Activated naive CD4-positive, alpha-beta T cell treated with anti-CD3 and anti-CD28 coated beads for 36 hours (primary cell): Measurements from ENCODE around the gene RPS19. TPM values are rescaled to one million over a fixed set of nuclear protein-coding genes. Genes with fewer than 3 reads are reported as not detected.

ENCODE experiments used
- CTCF ChIA-PET: fragments of 350-600 bp; sonication (Branson Sonifier 250); formaldehyde crosslinking; loops from one replicate; lab custom pipeline; 2021; ENCODE audit warnings: antibody characterized with exemption; lab: Charles Lee
- DNase-seq: peaks from one replicate; pipeline ENCODE4 v3.0.0-alpha.2; 2020
- H3K27ac Mint-ChIP-seq: one replicate; pipeline ENCODE4 v1.8.0; 2021; ENCODE audit warnings: mild to moderate bottlenecking, mixed read lengths
- H3K27me3 Mint-ChIP-seq: one replicate; pipeline ENCODE4 v1.8.0; 2021; ENCODE audit warnings: low read depth, mixed read lengths
- H3K36me3 Mint-ChIP-seq: one replicate; pipeline ENCODE4 v1.8.0; 2021; ENCODE audit warnings: low read depth, mixed read lengths
- H3K4me1 Mint-ChIP-seq: one replicate; pipeline ENCODE4 v1.8.0; 2021; ENCODE audit warnings: low read depth, mixed read lengths
- H3K4me3 Mint-ChIP-seq: one replicate; pipeline ENCODE4 v1.8.0; 2021; ENCODE audit warnings: mild to moderate bottlenecking, moderate library complexity, mixed read lengths
- H3K9me3 Mint-ChIP-seq: one replicate; pipeline ENCODE4 v1.8.0; 2021; ENCODE audit warnings: mixed read lengths
- intact Hi-C: fragments of 100-400 bp; cut with micrococcal nuclease; formaldehyde crosslinking; loops from one replicate; pipeline ENCODE4 v1.15.1; 2023
- total RNA-seq, 2 experiments: library from RNA; stranded (reverse); gene quantifications; one replicate each; pipeline ENCODE4 v1.2.3, GENCODE V29; 2021

Gene RPS19
- total RNA-seq, 2 experiments from 2014 or later, result 4,092 to 4,109 TPM

DNA sequence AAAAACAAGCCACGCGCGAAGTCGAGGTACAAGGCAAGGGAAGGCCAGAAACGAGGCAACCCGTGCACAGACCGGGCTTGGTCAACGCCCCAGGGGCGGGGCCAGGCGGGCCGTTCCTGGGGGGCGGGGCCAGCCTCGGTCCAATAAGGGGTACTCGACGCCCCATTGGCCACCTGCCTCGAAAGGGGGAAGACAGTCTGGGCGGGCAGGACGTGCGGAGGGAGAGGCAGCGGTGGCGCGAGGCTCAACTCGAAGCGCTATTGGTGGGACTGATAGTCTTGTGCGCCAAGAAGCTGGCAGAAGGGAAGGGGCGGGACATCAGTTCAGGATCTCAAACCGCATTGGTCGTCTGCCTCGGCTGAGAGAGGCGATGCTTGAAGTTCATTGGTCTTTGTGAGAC, 15.5 kb upstream of the RPS19 start, which contains the start of gene LYPD4:
Gene LYPD4, minus strand, starts transcription at position 83 of the 400 bp plus-strand sequence. CDS start 5,398 bp downstream, outside the sequence.
- H3K27me3 Mint-ChIP-seq, result no peaks in the 10 kb centered on the region

DNA sequence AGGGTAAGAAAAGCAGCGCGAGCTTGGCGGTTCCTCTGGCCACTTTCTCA, 15.2 kb upstream of the RPS19 start, which contains the start of gene DMRTC2:
Gene DMRTC2, plus strand, starts transcription at position 42 of the 50 bp plus-strand sequence. CDS start 2,387 bp downstream, outside the sequence.
- no peak within 1 kb of the TSS for H3K4me3 Mint-ChIP-seq
- DNase-seq, result no peak
- H3K4me1 Mint-ChIP-seq, result no peaks in the 10 kb centered on the region
- H3K27me3 Mint-ChIP-seq, result no peaks in the 10 kb centered on the region
- CTCF ChIA-PET, result no interaction called here
- intact Hi-C loops, result no loop called here
- H3K36me3 Mint-ChIP-seq, result no peaks in the 10 kb centered on the region
- no peaks in the 10 kb centered on the region for H3K9me3 Mint-ChIP-seq
- H3K27ac Mint-ChIP-seq, result no peak within 1 kb of the TSS

More for the DNA sequence above, 15.5 kb upstream of the RPS19 start, which contains the start of gene LYPD4:
- Mint-ChIP-seq H3K27ac (no peak within 1 kb of the TSS), H3K4me1 (no peaks in the 10 kb centered on the region), H3K9me3 (no peaks in the 10 kb centered on the region), H3K36me3 (no peaks in the 10 kb centered on the region), H3K4me3 (no peak within 1 kb of the TSS)
- intact Hi-C loops, result no loop called here
- CTCF ChIA-PET, result no interaction called here
- DNase-seq, result no peak

DNA sequence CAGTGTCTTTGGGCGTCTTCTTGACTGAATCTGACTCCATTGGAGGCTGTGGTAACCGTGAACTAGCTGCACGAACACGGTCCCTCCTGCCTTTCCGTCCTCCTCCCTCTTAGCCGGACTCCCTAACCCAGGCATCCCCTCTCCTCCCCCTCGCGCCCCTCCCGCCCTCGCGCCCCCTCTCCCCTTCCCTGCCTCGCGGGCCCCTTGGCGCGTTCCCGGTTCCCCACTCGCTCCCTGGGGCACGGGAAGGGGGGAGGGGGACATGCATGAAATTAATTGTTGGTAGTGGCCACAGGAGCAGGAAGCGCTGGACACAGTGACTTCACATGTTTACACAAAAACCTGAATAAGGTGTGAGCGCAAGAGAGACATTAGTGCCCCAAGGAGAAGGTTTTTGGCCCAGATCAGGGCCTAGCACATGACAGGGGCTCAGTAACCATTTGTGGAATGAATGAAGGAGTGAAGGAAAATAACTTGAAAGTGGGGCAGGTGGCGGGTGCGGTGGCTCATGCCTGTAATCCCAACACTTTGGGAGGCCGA, 14.9 kb upstream of the RPS19 start:
- CTCF ChIA-PET, result no interaction called here
- H3K36me3 Mint-ChIP-seq, result no peaks in the 10 kb centered on the region
- intact Hi-C loops, result no loop called here
- H3K4me1 Mint-ChIP-seq, result no peaks in the 10 kb centered on the region
- no peak for DNase-seq
- H3K4me3 Mint-ChIP-seq, result no peak overlapping the region
- no peaks in the 10 kb centered on the region for H3K9me3 Mint-ChIP-seq
- no peak overlapping the region for H3K27ac Mint-ChIP-seq
- H3K27me3 Mint-ChIP-seq, result no peaks in the 10 kb centered on the region

DNA sequence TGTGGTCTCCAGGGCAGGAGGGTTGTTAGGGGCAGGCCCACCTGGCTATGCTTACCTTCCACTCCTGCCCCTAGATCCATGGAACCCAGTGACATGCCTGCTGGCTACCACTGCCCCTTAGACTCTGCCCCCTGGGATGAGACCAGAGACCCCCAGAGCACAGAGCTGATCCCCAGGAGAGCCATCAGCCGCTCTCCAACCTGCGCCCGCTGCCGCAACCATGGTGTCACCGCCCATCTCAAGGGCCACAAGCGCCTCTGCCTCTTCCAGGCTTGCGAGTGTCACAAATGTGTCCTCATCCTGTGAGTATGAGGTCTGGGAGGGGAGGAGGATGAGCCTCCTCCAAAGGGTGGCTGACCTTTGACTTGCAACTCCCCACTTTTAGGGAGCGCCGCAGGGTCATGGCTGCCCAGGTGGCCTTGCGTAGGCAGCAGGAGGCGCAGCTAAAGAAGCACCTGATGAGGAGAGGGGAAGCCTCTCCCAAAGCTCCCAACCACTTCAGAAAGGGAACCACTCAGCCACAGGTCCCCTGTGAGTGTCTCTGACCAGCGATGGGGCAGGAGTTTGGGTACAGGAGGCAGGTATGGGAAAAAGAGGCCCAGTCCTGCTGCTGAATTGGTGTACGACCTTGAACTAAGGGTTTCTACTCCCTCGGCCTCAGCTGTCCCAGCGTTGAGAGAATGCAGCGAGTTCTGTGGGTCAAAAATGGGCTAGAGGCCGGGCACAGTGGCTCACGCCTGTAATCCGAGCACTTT, 12.5 kb upstream of the RPS19 start:
- CTCF ChIA-PET, result interaction anchor here (0.6 to 1.1 kb wide), 2 partner anchors 11 to 57 kb away, joined by 3 read pairs; no protein-coding TSS in a partner anchor
- Mint-ChIP-seq H3K4me1 (no peaks in the 10 kb centered on the region), H3K36me3 (no peaks in the 10 kb centered on the region), H3K27ac (no peak overlapping the region), H3K9me3 (no peaks in the 10 kb centered on the region), H3K27me3 (no peaks in the 10 kb centered on the region), H3K4me3 (no peak overlapping the region)
- intact Hi-C loops, result no loop called here
- no peak for DNase-seq

DNA sequence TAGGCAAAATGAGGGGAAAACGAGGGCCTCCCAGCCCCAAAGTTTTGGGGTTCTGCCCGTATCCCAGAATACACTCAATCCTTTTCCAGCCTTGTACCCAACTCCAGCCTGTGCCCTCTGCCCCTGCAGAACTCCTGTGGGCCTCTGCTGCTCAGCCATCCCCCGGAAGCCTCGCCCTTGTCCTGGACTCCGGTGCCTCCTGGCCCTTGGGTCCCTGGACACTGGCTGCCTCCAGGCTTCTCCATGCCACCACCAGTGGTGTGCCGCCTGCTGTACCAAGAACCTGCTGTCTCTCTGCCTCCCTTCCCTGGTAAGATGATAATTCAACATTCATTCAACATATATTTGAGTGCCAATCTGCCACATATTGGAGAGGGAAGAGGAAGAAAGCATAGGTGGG, 11.4 kb upstream of the RPS19 start:
- CTCF ChIA-PET, result interaction anchor here (1.2 to 2.3 kb wide), 2 partner anchors 56 to 142 kb away, joined by 5 to 6 read pairs; no protein-coding TSS in a partner anchor

DNA sequence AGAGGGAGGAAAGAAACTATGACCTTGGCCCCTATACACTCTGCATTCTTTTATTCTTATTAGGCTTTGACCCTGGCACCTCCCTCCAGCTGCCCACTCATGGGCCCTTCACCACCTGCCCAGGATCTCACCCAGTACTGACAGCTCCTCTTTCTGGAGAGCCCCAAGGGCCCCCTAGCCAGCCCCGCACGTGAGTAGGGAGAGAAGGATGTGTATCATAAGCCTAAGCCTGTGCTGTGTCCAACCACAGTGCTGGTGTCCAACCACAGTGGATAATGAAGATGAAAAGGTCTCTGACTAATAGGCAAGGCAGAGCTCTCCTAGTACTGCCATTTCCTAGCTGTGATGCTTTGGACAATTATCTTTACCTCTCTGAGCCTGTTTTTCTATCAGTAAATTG, 11.0 kb upstream of the RPS19 start:
- Mint-ChIP-seq H3K27me3 (no peaks in the 10 kb centered on the region), H3K27ac (no peak overlapping the region), H3K9me3 (no peaks in the 10 kb centered on the region), H3K36me3 (no peaks in the 10 kb centered on the region), H3K4me1 (no peaks in the 10 kb centered on the region), H3K4me3 (no peak overlapping the region)
- DNase-seq, result no peak
- CTCF ChIA-PET, result interaction anchor here (0.8 to 2.3 kb wide), 4 partner anchors 9 to 142 kb away, joined by 3 to 6 read pairs (median 4); no protein-coding TSS in a partner anchor
- intact Hi-C loops, result no loop called here

More for the DNA sequence above, 11.4 kb upstream of the RPS19 start:
- Mint-ChIP-seq H3K27me3 (no peaks in the 10 kb centered on the region), H3K4me1 (no peaks in the 10 kb centered on the region), H3K9me3 (no peaks in the 10 kb centered on the region), H3K4me3 (no peak overlapping the region), H3K27ac (no peak overlapping the region), H3K36me3 (no peaks in the 10 kb centered on the region)
- intact Hi-C loops, result no loop called here
- DNase-seq, result no peak

DNA sequence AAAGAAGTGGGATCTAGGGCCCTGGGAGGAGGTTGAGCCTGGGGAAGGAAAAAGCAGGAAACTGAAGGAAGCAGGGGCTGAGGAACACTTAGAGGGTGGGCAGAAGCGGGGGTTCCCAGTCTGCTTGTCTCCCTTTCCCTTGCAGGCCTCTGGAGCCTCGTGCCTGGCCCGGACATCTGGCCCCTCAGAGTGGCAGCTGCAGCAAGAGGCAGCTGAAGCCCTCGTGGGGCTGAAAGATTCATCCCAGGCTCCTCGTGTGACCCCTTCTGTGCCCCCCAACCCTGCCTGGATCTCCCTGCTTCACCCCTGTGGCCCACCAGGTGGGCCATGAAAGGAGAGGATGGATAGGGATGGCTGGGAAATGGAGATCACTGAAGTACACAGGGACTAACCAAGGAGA, 9.7 kb upstream of the RPS19 start:
- intact Hi-C loops, result no loop called here
- no peaks in the 10 kb centered on the region for H3K36me3 Mint-ChIP-seq
- no peak for DNase-seq
- H3K27me3 Mint-ChIP-seq, result no peaks in the 10 kb centered on the region
- H3K9me3 Mint-ChIP-seq, result no peaks in the 10 kb centered on the region
- no peaks in the 10 kb centered on the region for H3K4me1 Mint-ChIP-seq
- CTCF ChIA-PET, result interaction anchor here (2.3 kb wide), 1 partner anchor 57 kb away, joined by 6 read pairs; no protein-coding TSS in a partner anchor
- no peak overlapping the region for H3K4me3 Mint-ChIP-seq
- no peak overlapping the region for H3K27ac Mint-ChIP-seq

DNA sequence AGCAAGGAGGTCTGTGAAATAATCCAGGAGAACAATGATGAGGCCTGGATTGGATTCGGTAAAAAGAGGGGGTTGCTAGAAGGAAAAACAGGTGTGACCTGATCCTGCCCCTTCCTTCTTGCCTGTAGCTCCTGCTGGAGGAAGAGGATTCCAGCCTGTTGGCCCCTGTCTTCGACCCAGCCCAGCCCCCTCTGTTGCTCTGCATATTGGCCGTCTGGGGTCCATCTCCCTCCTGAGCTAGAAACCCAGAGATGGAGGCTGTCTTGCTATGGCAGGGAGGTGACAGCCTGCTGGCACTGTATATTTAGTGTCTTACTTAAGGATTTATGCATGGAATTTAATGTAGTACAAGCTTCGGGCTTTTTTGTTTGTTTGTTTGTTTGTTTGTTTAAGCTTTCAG, 8.6 kb upstream of the RPS19 start:
- Mint-ChIP-seq H3K27ac (no peak overlapping the region), H3K27me3 (no peaks in the 10 kb centered on the region)

DNA sequence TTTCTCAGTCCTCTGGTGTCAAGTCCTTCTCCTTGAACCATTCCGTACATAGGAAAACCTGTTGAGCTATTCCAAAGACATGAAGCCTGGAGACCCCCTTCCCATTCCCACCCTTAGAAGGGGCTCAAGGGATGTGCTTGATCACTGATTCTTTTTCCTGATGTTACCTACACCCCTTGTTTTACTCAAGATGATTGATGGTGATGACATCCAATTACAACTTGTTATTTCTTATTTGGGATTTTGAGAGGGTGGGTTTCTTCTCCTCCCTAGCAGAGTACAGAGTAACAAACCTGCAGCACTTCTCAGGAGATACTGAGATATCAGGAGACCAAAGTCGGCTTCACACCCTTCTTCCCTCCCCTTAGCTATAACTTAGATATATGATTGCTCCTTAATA, 6.7 kb upstream of the RPS19 start:
- intact Hi-C loops, result no loop called here
- CTCF ChIA-PET, result interaction anchor here (0.6 to 1.5 kb wide), 3 partner anchors 15 to 32 kb away, joined by 3 to 5 read pairs (median 3); no protein-coding TSS in a partner anchor
- no peak for DNase-seq

More for the DNA sequence above, 8.6 kb upstream of the RPS19 start:
- Mint-ChIP-seq H3K4me1 (no peaks in the 10 kb centered on the region), H3K9me3 (no peaks in the 10 kb centered on the region), H3K4me3 (no peak overlapping the region), H3K36me3 (no peaks in the 10 kb centered on the region)
- DNase-seq, result no peak
- intact Hi-C loops, result no loop called here
- CTCF ChIA-PET, result interaction anchor here (0.6 to 1.8 kb wide), 4 partner anchors 15 to 209 kb away, joined by 3 to 8 read pairs (median 4); no protein-coding TSS in a partner anchor

DNA sequence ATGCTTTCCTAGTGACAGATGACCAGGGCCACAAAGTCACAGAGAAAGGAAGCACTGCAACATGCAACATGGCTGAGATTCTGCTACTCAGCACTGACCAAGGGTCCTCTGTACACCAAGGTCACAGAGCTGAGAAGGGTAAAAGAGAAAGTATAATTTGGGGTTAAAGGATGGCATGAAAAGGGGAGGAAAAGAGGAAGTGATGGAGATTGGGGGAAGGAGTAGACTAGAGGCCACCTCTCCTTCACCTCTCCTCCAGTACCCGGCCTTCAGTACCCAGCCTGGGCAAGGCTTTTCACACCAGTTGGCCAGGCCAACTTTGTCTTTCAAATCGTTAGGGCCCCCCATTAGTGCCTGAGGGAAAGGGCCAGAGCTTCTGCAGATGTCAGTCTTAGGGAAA, 6.3 kb upstream of the RPS19 start:
- no peaks in the 10 kb centered on the region for H3K27me3 Mint-ChIP-seq
- intact Hi-C loops, result no loop called here
- no peak for DNase-seq
- H3K36me3 Mint-ChIP-seq, result no peaks in the 10 kb centered on the region
- no peak overlapping the region for H3K27ac Mint-ChIP-seq
- peaks cover 3% of the 10 kb centered on the region for H3K4me1 Mint-ChIP-seq
- CTCF ChIA-PET, result interaction anchor here (0.6 to 1.5 kb wide), 4 partner anchors 15 to 33 kb away, joined by 3 to 6 read pairs (median 4); no protein-coding TSS in a partner anchor
- H3K9me3 Mint-ChIP-seq, result no peaks in the 10 kb centered on the region
- no peak overlapping the region for H3K4me3 Mint-ChIP-seq

More for the DNA sequence above, 6.7 kb upstream of the RPS19 start:
- Mint-ChIP-seq H3K27ac (no peak overlapping the region), H3K36me3 (no peaks in the 10 kb centered on the region), H3K4me3 (no peak overlapping the region), H3K4me1 (peaks cover 3% of the 10 kb centered on the region), H3K27me3 (no peaks in the 10 kb centered on the region), H3K9me3 (no peaks in the 10 kb centered on the region)

DNA sequence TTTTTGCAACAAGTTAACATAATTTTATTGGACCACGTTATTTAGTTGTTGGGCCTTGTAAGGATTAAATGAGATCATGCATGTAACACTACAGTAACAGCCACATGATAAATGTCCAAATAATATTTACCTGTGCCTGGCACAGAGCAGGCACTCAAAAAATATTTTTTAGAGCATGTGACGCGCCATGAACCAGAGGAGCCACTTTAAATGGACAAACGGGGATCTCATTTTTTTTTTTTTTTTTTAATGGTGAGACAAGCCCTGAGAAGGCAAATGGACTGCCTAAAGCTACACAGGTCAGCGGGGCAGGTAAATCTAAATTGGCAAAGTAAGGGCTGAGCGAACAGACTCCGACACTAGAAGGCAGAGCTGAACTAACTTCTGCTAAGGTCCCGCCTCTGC, 840 bp upstream of the RPS19 start:
- no peak for DNase-seq
- Mint-ChIP-seq H3K4me1 (peaks cover 40% of the 10 kb centered on the region), H3K9me3 (no peaks in the 10 kb centered on the region), H3K36me3 (peaks cover 38% of the 10 kb centered on the region), H3K4me3 (peak overlapping the region; percentile 90), H3K27ac (peak overlapping the region; percentile 97), H3K27me3 (no peaks in the 10 kb centered on the region)
- CTCF ChIA-PET, result interaction anchor here (0.6 to 3.1 kb wide), 15 partner anchors 9 to 580 kb away, joined by 3 to 12 read pairs (median 5); partner anchors contain the start of gene RABAC1
- intact Hi-C loops, result loop anchor here (1.0 to 2.0 kb wide), 9 partner anchors 28 to 466 kb away; partner anchors contain the start of genes GSK3A and MEGF8

DNA sequence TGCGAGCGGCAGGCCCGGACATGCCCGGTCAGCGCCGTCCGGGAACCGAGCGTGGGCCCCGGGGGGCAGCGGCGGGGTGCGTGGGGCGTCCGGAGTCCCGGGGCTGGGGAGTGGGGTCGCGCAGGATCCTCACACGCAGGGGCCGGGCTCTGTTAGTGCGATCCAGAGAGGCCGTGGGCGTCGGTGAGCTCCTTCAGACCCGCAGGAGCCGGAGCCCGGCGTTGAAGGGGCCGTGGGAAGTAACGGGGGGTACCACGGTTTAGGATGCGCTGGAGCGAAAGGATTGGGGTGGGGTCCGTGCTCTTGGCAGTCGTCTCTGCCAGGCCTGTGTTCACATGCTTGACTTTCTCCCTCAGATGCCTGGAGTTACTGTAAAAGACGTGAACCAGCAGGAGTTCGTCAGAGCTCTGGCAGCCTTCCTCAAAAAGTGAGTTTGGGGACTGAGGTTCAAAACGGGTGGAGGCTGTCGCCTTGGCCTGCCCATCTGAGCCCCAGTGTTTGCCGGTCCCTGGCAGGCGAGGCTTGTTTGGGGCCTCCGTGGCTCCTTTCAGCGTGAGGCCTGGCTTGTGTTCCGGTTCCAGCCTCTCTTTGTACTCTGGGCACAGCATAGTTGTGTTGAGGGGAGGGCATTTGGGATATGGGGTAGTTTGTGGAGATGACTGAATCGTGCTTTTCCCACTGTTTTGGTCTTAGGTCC, 512 bp downstream of the RPS19 start:
- H3K36me3 Mint-ChIP-seq, result peaks cover 48% of the 10 kb centered on the region
- CTCF ChIA-PET, result interaction anchor here (0.6 to 3.1 kb wide), 12 partner anchors 7 to 491 kb away, joined by 3 to 12 read pairs (median 6); partner anchors contain the start of gene RABAC1
- DNase-seq, result peak; percentile 32
- peak overlapping the region; percentile 90 for H3K4me3 Mint-ChIP-seq
- H3K4me1 Mint-ChIP-seq, result peaks cover 50% of the 10 kb centered on the region
- H3K9me3 Mint-ChIP-seq, result no peaks in the 10 kb centered on the region
- intact Hi-C loops, result loop anchor here (1.0 kb wide), 1 partner anchor 11 kb away; no protein-coding TSS in a partner anchor
- peak overlapping the region; percentile 97 for H3K27ac Mint-ChIP-seq
- H3K27me3 Mint-ChIP-seq, result no peaks in the 10 kb centered on the region
